Vagina (tissue), 2 donors: ENCODE data around the gene PLEKHJ1. TPM values are rescaled to one million over a fixed set of nuclear protein-coding genes. Genes with fewer than 3 reads are reported as not detected.
A peak's percentile ranks its signal among the peaks of the same experiment; 100 is the strongest.

Source experiments
- DNase-seq, 2 donors: peaks; one replicate each; pipeline ENCODE4 v3.0.0-alpha.2; 2017; ENCODE audit errors: extremely low spot score in 2 of 2
- H3K27ac ChIP-seq: fragments of 200-600 bp; sonication (generic); one replicate; pipeline ENCODE4 v1.5.1; 2019
- H3K27me3 ChIP-seq: fragments of 200-600 bp; sonication (generic); one replicate; pipeline ENCODE4 v1.5.1; 2019
- H3K36me3 ChIP-seq, 2 donors: fragments of 200-600 bp; sonication (generic); one replicate each; pipeline ENCODE4 v1.5.1; 2017 to 2019
- H3K4me1 ChIP-seq: fragments of 200-600 bp; sonication (generic); one replicate; pipeline ENCODE4 v1.5.1; 2019
- H3K4me3 ChIP-seq, 2 donors: fragments of 200-600 bp; sonication (generic); 1 replicate in 1 of 2; 2 replicates in 1 of 2; pipeline ENCODE4 v1.5.1; 2016 to 2019
- H3K9me3 ChIP-seq: fragments of 200-600 bp; sonication (generic); one replicate; pipeline ENCODE4 v1.5.1; 2019
- CTCF ChIP-seq, 3 experiments: fragments of 450-650 bp in 2 of 3; fragments of 200-600 bp in 1 of 3; sonication (generic) in 1 of 3; IDR thresholded peaks; one replicate each; pipeline ENCODE4 v1.5.1; 2017 to 2019; ENCODE audit warnings: antibody characterized with exemption in 3 of 3, mild to moderate bottlenecking in 2 of 3, moderate library complexity in 2 of 3
- POLR2A ChIP-seq, 2 donors: fragments of 450-650 bp; IDR thresholded peaks; one replicate each; pipeline ENCODE4 v1.6.1; 2017; ENCODE audit warnings: antibody characterized with exemption in 2 of 2, mild to moderate bottlenecking in 2 of 2, moderate library complexity in 2 of 2
- POLR2AphosphoS5 ChIP-seq, 2 donors: sonication (generic); formaldehyde crosslinking; IDR thresholded peaks; one replicate each; pipeline ENCODE4 v1.9.0; 2017; ENCODE audit warnings: antibody characterized with exemption in 2 of 2, mild to moderate bottlenecking in 2 of 2, low read depth in 1 of 2; ENCODE audit not compliant: insufficient read depth in 1 of 2
- intact Hi-C: fragments of 100-400 bp; cut with DNase I; formaldehyde crosslinking; loops from one replicate; pipeline ENCODE4 v1.15.1; 2023
- total RNA-seq: library from RNA; depleted of rRNA; stranded (reverse); fragments of >200 nt; gene quantifications from one replicate; pipeline ENCODE4 v1.2.3, GENCODE V29; 2016

The PLEKHJ1 gene
- total RNA-seq, 1 donor from 2014 or later = 30.7 TPM

GRCh38 chr19:2237051-2237868 lies 1.1 kb upstream of the PLEKHJ1 start:
- Histone ChIP-seq H3K4me1 (peaks cover 76% of the 10 kb centered on the region), H3K4me3 (peak overlapping the region; percentile 84 to 100), H3K27me3 (no peaks in the 10 kb centered on the region), H3K27ac (peak overlapping the region; percentile 97), H3K9me3 (no peaks in the 10 kb centered on the region), H3K36me3 (peaks cover 0 to 10% of the 10 kb centered on the region in 2 donors)
- TF ChIP-seq POLR2A (IDR thresholded peaks at IDR 0.05) (no peak), POLR2AphosphoS5 (IDR thresholded peaks at IDR 0.05; ENCODE audit: insufficient read depth in 1 of 2, low read depth in 1 of 2) (no peak), CTCF (IDR thresholded peaks at IDR 0.05) (no peak)
- no peak for DNase-seq
- intact Hi-C loops = loop anchor here (5.0 kb wide), 2 partner anchors 70 to 155 kb away; no protein-coding TSS in a partner anchor

DNA sequence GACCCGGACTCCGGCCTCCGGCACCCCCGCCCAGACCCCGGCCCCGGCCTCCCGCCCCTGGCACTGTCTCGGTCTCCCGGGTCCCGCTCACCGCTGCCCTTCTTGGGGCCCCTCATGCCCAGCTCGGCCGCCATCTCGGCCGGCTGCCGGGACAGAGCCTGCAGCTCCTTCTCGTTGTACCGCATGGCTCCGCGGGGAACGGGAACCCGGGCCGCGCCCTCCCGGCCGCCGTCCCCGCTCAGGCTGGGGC lies 140 bp downstream of the PLEKHJ1 start:
- H3K36me3 ChIP-seq = peaks cover 0 to 10% of the 10 kb centered on the region in 2 donors
- H3K9me3 ChIP-seq = no peaks in the 10 kb centered on the region
- peak overlapping the region; percentile 84 to 100 for H3K4me3 ChIP-seq
- H3K4me1 ChIP-seq = peaks cover 63% of the 10 kb centered on the region
- H3K27ac ChIP-seq = peak overlapping the region; percentile 97
- intact Hi-C loops = loop anchor here (1.0 to 5.0 kb wide), 3 partner anchors 34 to 156 kb away; no protein-coding TSS in a partner anchor
- no peak for TF ChIP-seq POLR2AphosphoS5 (IDR thresholded peaks at IDR 0.05; ENCODE audit: insufficient read depth in 1 of 2, low read depth in 1 of 2)
- no peak for TF ChIP-seq CTCF (IDR thresholded peaks at IDR 0.05)
- TF ChIP-seq POLR2A (IDR thresholded peaks at IDR 0.05) = no peak
- no peaks in the 10 kb centered on the region for H3K27me3 ChIP-seq
- DNase-seq = no peak

DNA sequence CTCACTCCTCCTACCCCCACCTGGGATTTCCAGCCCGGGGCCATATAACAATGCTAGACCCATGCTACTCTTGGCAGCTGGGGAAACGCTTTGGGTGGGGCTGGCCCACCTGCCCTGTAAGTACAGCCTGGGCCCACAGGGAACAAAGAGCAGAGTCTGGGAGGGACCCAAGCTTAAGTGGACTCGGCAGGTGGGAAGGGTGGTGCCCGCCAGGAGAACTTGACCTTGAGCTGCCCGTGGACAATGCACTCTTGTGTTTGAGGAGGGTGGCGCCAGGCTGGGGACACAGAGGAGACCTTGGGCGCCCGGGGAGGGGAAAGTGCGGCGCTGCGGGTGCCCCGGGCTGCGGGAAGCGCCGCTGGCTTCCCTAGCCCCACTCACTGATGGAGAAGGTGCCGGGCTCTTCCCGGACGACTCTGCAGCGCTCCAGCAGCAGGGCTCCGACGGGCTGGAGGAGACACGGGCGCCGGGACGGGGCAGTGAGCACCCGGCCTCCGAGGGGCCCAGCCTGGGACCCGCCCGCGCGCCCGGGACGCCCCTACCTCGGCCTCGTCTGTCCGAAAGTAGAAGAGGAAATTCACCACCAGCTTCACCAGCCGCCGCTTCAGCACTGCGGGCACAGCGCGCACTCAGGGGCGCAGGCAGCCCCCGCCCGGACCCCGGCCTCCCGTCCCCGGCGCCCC lies 607 bp downstream of the PLEKHJ1 start:
- TF ChIP-seq POLR2AphosphoS5 (IDR thresholded peaks at IDR 0.05; ENCODE audit: insufficient read depth in 1 of 2, low read depth in 1 of 2) = no peak
- TF ChIP-seq POLR2A (IDR thresholded peaks at IDR 0.05) = no peak
- no peak for TF ChIP-seq CTCF (IDR thresholded peaks at IDR 0.05)
- H3K27ac ChIP-seq = peak overlapping the region; percentile 97
- peaks cover 59% of the 10 kb centered on the region for H3K4me1 ChIP-seq
- no peak for DNase-seq
- intact Hi-C loops = loop anchor here (1.0 to 5.0 kb wide), 3 partner anchors 35 to 157 kb away; no protein-coding TSS in a partner anchor
- H3K36me3 ChIP-seq = peaks cover 0 to 14% of the 10 kb centered on the region in 2 donors
- H3K27me3 ChIP-seq = no peaks in the 10 kb centered on the region
- peak overlapping the region; percentile 84 to 100 for H3K4me3 ChIP-seq
- H3K9me3 ChIP-seq = no peaks in the 10 kb centered on the region

DNA sequence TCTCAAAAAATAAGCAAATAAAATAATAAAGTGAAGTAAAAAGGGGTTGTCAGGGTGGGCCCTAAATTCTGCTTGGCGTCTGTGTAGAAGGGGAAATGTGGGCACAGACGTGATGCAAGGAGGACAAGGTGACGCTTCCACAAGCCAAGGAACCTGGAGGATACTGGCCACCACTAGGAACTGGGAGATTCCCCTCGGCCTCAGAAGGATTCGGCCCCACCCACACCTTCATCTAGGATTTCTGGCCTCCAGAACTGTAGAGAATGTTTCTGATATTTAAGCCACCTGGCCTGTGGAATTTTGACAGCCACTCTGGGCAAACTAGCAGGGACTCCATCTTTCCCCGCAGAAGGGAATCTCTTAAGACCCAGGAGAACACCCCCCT lies 1.1 kb downstream of the PLEKHJ1 start:
- no peak for TF ChIP-seq POLR2AphosphoS5 (IDR thresholded peaks at IDR 0.05; ENCODE audit: insufficient read depth in 1 of 2, low read depth in 1 of 2)
- no peak for TF ChIP-seq CTCF (IDR thresholded peaks at IDR 0.05)
- TF ChIP-seq POLR2A (IDR thresholded peaks at IDR 0.05) = no peak
- Histone ChIP-seq H3K36me3 (peaks cover 0 to 18% of the 10 kb centered on the region in 2 donors), H3K4me1 (peaks cover 53% of the 10 kb centered on the region), H3K27me3 (no peaks in the 10 kb centered on the region), H3K9me3 (no peaks in the 10 kb centered on the region), H3K4me3 (peak overlapping the region; percentile 84 to 100), H3K27ac (peak overlapping the region; percentile 97)
- DNase-seq = no peak
- intact Hi-C loops = loop anchor here (5.0 kb wide), 2 partner anchors 68 to 157 kb away; no protein-coding TSS in a partner anchor
